AML-193 (cell line): ENCODE data around the gene SIVA1.

ENCODE experiments used
- DNase-seq, 2 experiments: peaks; one replicate each; lab custom pipeline; 2025; lab: John Stamatoyannopoulos, UW

SIVA1 gene

GRCh38 chr14:104797115-104798044, 44.4 kb downstream of the SIVA1 start:
- DNase-seq: no peak

GRCh38 chr14:104798300-104799243, 45.6 kb downstream of the SIVA1 start:
- DNase-seq: no peak

- no peak for DNase-seq
Measured at GRCh38 chr14:104799244-104800014, 46.5 kb downstream of the SIVA1 start.

- peak; percentile 42 to 44 for DNase-seq
Measured at GRCh38 chr14:104800015-104800770, 47.2 kb downstream of the SIVA1 start.

GRCh38 chr14:104800771-104801519, 48.0 kb downstream of the SIVA1 start, which contains the start of gene ZBTB42:
Gene ZBTB42, plus strand, starts transcription at chr14:104801101. Its CDS starts 97 bp downstream, at chr14:104801198.
- DNase-seq: no peak

GRCh38 chr14:104801520-104802393, 48.8 kb downstream of the SIVA1 start:
- DNase-seq: no peak

GRCh38 chr14:104802394-104803184, 49.6 kb downstream of the SIVA1 start:
- no peak for DNase-seq

GRCh38 chr14:104803280-104803911, 50.4 kb downstream of the SIVA1 start:
- DNase-seq: no peak

GRCh38 chr14:104803912-104804410, 51.0 kb downstream of the SIVA1 start:
- no peak for DNase-seq

- no peak for DNase-seq
Measured at GRCh38 chr14:104804481-104805325, 51.8 kb downstream of the SIVA1 start.

GRCh38 chr14:104805326-104805678, 52.4 kb downstream of the SIVA1 start:
- no peak for DNase-seq

GRCh38 chr14:104805941-104806624, 53.1 kb downstream of the SIVA1 start:
- DNase-seq: no peak

- no peak for DNase-seq
Measured at GRCh38 chr14:104806625-104807465, 53.9 kb downstream of the SIVA1 start.

GRCh38 chr14:104808456-104808855, 55.5 kb downstream of the SIVA1 start:
- no peak for DNase-seq
